ENCODE results near the gene GNAT2.

Gene GNAT2

GRCh38 chr1:109626682-109627408 is 7.4 kb upstream of the GNAT2 start:
- no peak for DNase-seq

GRCh38 chr1:109625601-109626560 is 6.5 kb upstream of the GNAT2 start:
- DNase-seq: no peak

- no peak for DNase-seq
These were observed 5.8 kb upstream of the GNAT2 start for GRCh38 chr1:109625176-109625575.

GRCh38 chr1:109624201-109625010 is 5.0 kb upstream of the GNAT2 start:
- peak in 1 of 5 experiments; percentile 38 for DNase-seq

GRCh38 chr1:109623601-109624161 is 4.3 kb upstream of the GNAT2 start:
- DNase-seq: no peak

GRCh38 chr1:109622895-109623294 is 3.5 kb upstream of the GNAT2 start:
- DNase-seq: no peak

- DNase-seq: no peak
These were observed 2.9 kb upstream of the GNAT2 start for GRCh38 chr1:109622137-109622892.

- peak in 1 of 5 experiments; percentile 58 for DNase-seq
These were observed 2.1 kb upstream of the GNAT2 start for GRCh38 chr1:109621379-109622136.

- DNase-seq: peak; percentile 92 to 98 (median 97)
These were observed 1.4 kb upstream of the GNAT2 start for GRCh38 chr1:109620841-109621286.

- no peak for DNase-seq
These were observed 980 bp upstream of the GNAT2 start for GRCh38 chr1:109620401-109620791.

GRCh38 chr1:109618661-109619575 is 498 bp downstream of the GNAT2 start:
- DNase-seq: no peak

GRCh38 chr1:109617291-109617801 is 2.1 kb downstream of the GNAT2 start:
- DNase-seq: peak in 1 of 5 experiments; percentile 43

GRCh38 chr1:109616391-109616790 is 3.0 kb downstream of the GNAT2 start:
- DNase-seq: no peak

GRCh38 chr1:109615879-109616278 is 3.5 kb downstream of the GNAT2 start:
- DNase-seq: peak in 2 of 5 experiments; percentile 40 to 65

GRCh38 chr1:109613361-109614147 is 5.9 kb downstream of the GNAT2 start:
- no peak for DNase-seq

- no peak for DNase-seq
These were observed 8.0 kb downstream of the GNAT2 start for GRCh38 chr1:109611308-109611990.

GRCh38 chr1:109610609-109611307 is 8.7 kb downstream of the GNAT2 start:
- no peak for DNase-seq
